ENCODE results near the gene COL8A1. TPM values are rescaled to one million over a fixed set of nuclear protein-coding genes. Genes with fewer than 3 reads are reported as not detected.

Gene COL8A1
- total and polyA plus RNA-seq, 2 experiments from 2014 or later: 0.41 to 2.4 TPM

DNA sequence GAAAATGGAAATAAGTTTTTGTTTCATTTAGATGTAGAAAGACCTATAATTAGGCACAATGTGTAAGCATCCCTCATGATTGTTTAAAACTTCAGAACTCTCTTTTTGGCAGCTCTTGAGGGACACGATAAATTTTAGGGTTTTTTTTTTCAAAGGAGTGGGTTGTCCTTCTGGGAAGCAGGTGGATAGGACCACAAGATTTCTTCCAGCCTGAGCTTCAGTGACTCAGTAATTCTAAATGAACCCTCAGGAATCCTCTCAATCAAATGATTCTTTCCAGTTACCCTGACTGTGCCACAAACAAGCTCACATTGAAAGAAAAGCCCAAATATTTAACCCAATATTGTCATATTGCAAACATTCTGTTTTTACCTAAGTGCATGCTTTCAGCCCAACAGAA is 45.1 kb downstream of the COL8A1 start:
- Histone ChIP-seq H3K27ac (no peak overlapping the region), H3K9me2 (replicated peaks; ENCODE audit: insufficient read depth) (no peaks in the 10 kb centered on the region), H3K4me1 (ENCODE audit: insufficient read depth) (no peaks in the 10 kb centered on the region), H2AFZ (no peak overlapping the region), H3K79me2 (no peaks in the 10 kb centered on the region), H3K36me3 (replicated peaks; ENCODE audit: insufficient read depth, low read depth) (no peaks in the 10 kb centered on the region), H3K9me3 (ENCODE audit: low read depth) (no peaks in the 10 kb centered on the region), H3K4me2 (no peak overlapping the region), H3K27me3 (no peaks in the 10 kb centered on the region), H3K4me3 (no peak overlapping the region), H4K20me1 (ENCODE audit: insufficient read depth, poor library complexity, severe bottlenecking) (no peaks in the 10 kb centered on the region)
- WGBS (ENCODE audit: low lambda C conversion rate, missing lambda C conversion rate): 79% methylated on average over 1 of the region's 1 CpG
- no peak for TF ChIP-seq EZH2phosphoT487 (IDR thresholded peaks at IDR 0.05; ENCODE audit: low read depth, severe bottlenecking, unreplicated experiment)
- TF ChIP-seq EZH2 (IDR thresholded peaks at IDR 0.05; ENCODE audit: borderline replicate concordance): no peak
- TF ChIP-seq, protein P1, sequence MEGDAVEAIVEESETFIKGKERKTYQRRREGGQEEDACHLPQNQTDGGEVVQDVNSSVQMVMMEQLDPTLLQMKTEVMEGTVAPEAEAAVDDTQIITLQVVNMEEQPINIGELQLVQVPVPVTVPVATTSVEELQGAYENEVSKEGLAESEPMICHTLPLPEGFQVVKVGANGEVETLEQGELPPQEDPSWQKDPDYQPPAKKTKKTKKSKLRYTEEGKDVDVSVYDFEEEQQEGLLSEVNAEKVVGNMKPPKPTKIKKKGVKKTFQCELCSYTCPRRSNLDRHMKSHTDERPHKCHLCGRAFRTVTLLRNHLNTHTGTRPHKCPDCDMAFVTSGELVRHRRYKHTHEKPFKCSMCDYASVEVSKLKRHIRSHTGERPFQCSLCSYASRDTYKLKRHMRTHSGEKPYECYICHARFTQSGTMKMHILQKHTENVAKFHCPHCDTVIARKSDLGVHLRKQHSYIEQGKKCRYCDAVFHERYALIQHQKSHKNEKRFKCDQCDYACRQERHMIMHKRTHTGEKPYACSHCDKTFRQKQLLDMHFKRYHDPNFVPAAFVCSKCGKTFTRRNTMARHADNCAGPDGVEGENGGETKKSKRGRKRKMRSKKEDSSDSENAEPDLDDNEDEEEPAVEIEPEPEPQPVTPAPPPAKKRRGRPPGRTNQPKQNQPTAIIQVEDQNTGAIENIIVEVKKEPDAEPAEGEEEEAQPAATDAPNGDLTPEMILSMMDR (IDR thresholded peaks at IDR 0.05; ENCODE audit: poor library complexity): no peak
- DNase-seq (ENCODE audit: low spot score): no peak

DNA sequence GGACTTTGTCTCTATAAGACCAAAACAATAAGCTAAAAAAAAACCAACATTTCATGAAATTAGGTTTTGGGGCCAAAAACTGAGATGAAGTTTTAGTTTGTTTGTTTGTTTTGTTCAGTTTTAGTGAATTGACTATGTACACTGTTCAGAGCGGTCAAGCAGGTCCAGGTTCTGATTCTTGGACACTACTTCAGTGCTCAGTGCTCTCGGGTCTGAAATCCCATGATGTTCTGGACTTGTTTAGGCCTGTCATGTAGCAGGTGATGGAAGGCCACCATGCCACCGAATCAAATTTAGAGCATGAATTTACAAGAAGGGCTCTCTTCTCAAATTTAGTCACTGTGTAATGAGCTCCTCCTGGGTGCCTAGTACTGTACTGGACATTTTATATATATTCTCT is 45.5 kb downstream of the COL8A1 start:
- Histone ChIP-seq H3K9me3 (ENCODE audit: low read depth) (no peaks in the 10 kb centered on the region), H3K27me3 (no peaks in the 10 kb centered on the region), H3K79me2 (no peaks in the 10 kb centered on the region), H3K4me3 (no peak overlapping the region), H3K9me2 (replicated peaks; ENCODE audit: insufficient read depth) (no peaks in the 10 kb centered on the region), H3K4me2 (no peak overlapping the region), H4K20me1 (ENCODE audit: insufficient read depth, poor library complexity, severe bottlenecking) (no peaks in the 10 kb centered on the region), H3K4me1 (ENCODE audit: insufficient read depth) (no peaks in the 10 kb centered on the region), H3K36me3 (replicated peaks; ENCODE audit: insufficient read depth, low read depth) (no peaks in the 10 kb centered on the region), H3K27ac (no peak overlapping the region), H2AFZ (no peak overlapping the region)
- TF ChIP-seq EZH2 (IDR thresholded peaks at IDR 0.05; ENCODE audit: borderline replicate concordance) (no peak), EZH2phosphoT487 (IDR thresholded peaks at IDR 0.05; ENCODE audit: low read depth, severe bottlenecking, unreplicated experiment) (no peak)
- TF ChIP-seq, protein P1 (IDR thresholded peaks at IDR 0.05; ENCODE audit: poor library complexity): no peak
- DNase-seq (ENCODE audit: low spot score): no peak
- 96% methylated on average over 3 of the region's 3 CpGs for WGBS (ENCODE audit: low lambda C conversion rate, missing lambda C conversion rate)

GRCh38 chr3:99684644-99685043 is 46.2 kb downstream of the COL8A1 start:
- Histone ChIP-seq H3K4me3 (no peak overlapping the region), H3K4me1 (ENCODE audit: insufficient read depth) (no peaks in the 10 kb centered on the region), H3K79me2 (no peaks in the 10 kb centered on the region), H2AFZ (no peak overlapping the region), H3K9me3 (ENCODE audit: low read depth) (no peaks in the 10 kb centered on the region), H3K9me2 (replicated peaks; ENCODE audit: insufficient read depth) (no peaks in the 10 kb centered on the region), H4K20me1 (ENCODE audit: insufficient read depth, poor library complexity, severe bottlenecking) (no peaks in the 10 kb centered on the region), H3K27ac (no peak overlapping the region), H3K36me3 (replicated peaks; ENCODE audit: insufficient read depth, low read depth) (no peaks in the 10 kb centered on the region), H3K4me2 (no peak overlapping the region), H3K27me3 (no peaks in the 10 kb centered on the region)
- 95% methylated on average over 4 of the region's 4 CpGs for WGBS (ENCODE audit: low lambda C conversion rate, missing lambda C conversion rate)
- TF ChIP-seq EZH2 (IDR thresholded peaks at IDR 0.05; ENCODE audit: borderline replicate concordance) (no peak), EZH2phosphoT487 (IDR thresholded peaks at IDR 0.05; ENCODE audit: low read depth, severe bottlenecking, unreplicated experiment) (no peak)
- TF ChIP-seq, protein P1 (IDR thresholded peaks at IDR 0.05; ENCODE audit: poor library complexity): no peak
- DNase-seq (ENCODE audit: low spot score): no peak

GRCh38 chr3:99686469-99686868 is 48.1 kb downstream of the COL8A1 start:
- no peaks in the 10 kb centered on the region for H3K27me3 ChIP-seq
- H3K79me2 ChIP-seq: no peaks in the 10 kb centered on the region
- WGBS (ENCODE audit: low lambda C conversion rate, missing lambda C conversion rate): 82% methylated on average over 1 of the region's 1 CpG
- H4K20me1 ChIP-seq (ENCODE audit: insufficient read depth, poor library complexity, severe bottlenecking): no peaks in the 10 kb centered on the region
- no peak for TF ChIP-seq EZH2 (IDR thresholded peaks at IDR 0.05; ENCODE audit: borderline replicate concordance)
- no peaks in the 10 kb centered on the region for H3K9me3 ChIP-seq (ENCODE audit: low read depth)
- no peaks in the 10 kb centered on the region for H3K9me2 ChIP-seq (replicated peaks; ENCODE audit: insufficient read depth)
- no peak overlapping the region for H3K4me3 ChIP-seq
- no peak overlapping the region for H3K27ac ChIP-seq
- no peaks in the 10 kb centered on the region for H3K4me1 ChIP-seq (ENCODE audit: insufficient read depth)
- no peak overlapping the region for H2AFZ ChIP-seq
- no peak for DNase-seq (ENCODE audit: low spot score)
- no peaks in the 10 kb centered on the region for H3K36me3 ChIP-seq (replicated peaks; ENCODE audit: insufficient read depth, low read depth)
- H3K4me2 ChIP-seq: no peak overlapping the region
